A204.1 (cell line): ENCODE measurements around the gene EXOSC10.
A peak's percentile ranks its signal among the peaks of the same experiment; 100 is the strongest.
"Not testable (repeated sequence)": the region's sequence is repeated elsewhere in the genome, so short reads cannot be mapped to it uniquely, and the experiment has no call there.

ENCODE experiments used
- FAIRE-seq: peaks from 2 replicates; lab custom pipeline; 2012; peaks lifted over from hg19 to GRCh38; lab: Jason Lieb, UNC

EXOSC10 gene

GRCh38 chr1:11044086-11044848, 55.4 kb downstream of the EXOSC10 start:
- FAIRE-seq: no peak

- no peak for FAIRE-seq
Observed at GRCh38 chr1:11042995-11043874, 56.4 kb downstream of the EXOSC10 start.

- FAIRE-seq: no peak
Observed at GRCh38 chr1:11042065-11042464, 57.6 kb downstream of the EXOSC10 start.

- no peak for FAIRE-seq
Observed at GRCh38 chr1:11041048-11041447, 58.6 kb downstream of the EXOSC10 start.

- not testable (repeated sequence) for FAIRE-seq
Observed at GRCh38 chr1:11040105-11040429, 59.6 kb downstream of the EXOSC10 start.

GRCh38 chr1:11039351-11040104, 60.1 kb downstream of the EXOSC10 start:
- FAIRE-seq: no peak

GRCh38 chr1:11037740-11038182, 61.9 kb downstream of the EXOSC10 start:
- FAIRE-seq: peak; percentile 94

GRCh38 chr1:11037019-11037739, 62.5 kb downstream of the EXOSC10 start:
- FAIRE-seq: not testable (repeated sequence)

- FAIRE-seq: no peak
Observed at GRCh38 chr1:11031624-11032262, 67.9 kb downstream of the EXOSC10 start.

- no peak for FAIRE-seq
Observed at GRCh38 chr1:11030865-11031264, 68.8 kb downstream of the EXOSC10 start.

GRCh38 chr1:11028018-11028417, 71.7 kb downstream of the EXOSC10 start:
- no peak for FAIRE-seq

GRCh38 chr1:11027316-11027715, 72.4 kb downstream of the EXOSC10 start:
- FAIRE-seq: no peak

- no peak for FAIRE-seq
Observed at GRCh38 chr1:11026903-11027302, 72.8 kb downstream of the EXOSC10 start.

- no peak for FAIRE-seq
Observed at GRCh38 chr1:11026052-11026451, 73.6 kb downstream of the EXOSC10 start.

- no peak for FAIRE-seq
Observed at GRCh38 chr1:11025618-11026017, 74.1 kb downstream of the EXOSC10 start.

GRCh38 chr1:11024874-11025203, 74.8 kb downstream of the EXOSC10 start:
- FAIRE-seq: no peak

GRCh38 chr1:11024154-11024873, 75.4 kb downstream of the EXOSC10 start:
- FAIRE-seq: no peak

- no peak for FAIRE-seq
Observed at GRCh38 chr1:11023201-11023600, 76.5 kb downstream of the EXOSC10 start.

GRCh38 chr1:11019971-11020370, 79.7 kb downstream of the EXOSC10 start:
- FAIRE-seq: no peak

GRCh38 chr1:11019358-11019757, 80.3 kb downstream of the EXOSC10 start:
- FAIRE-seq: not testable (repeated sequence)
